Uterus (tissue), 4 donors: ENCODE results near the gene SLFN5. TPM values are rescaled to one million over a fixed set of nuclear protein-coding genes. Genes with fewer than 3 reads are reported as not detected.
"Not testable (repeated sequence)": the region's sequence is repeated elsewhere in the genome, so short reads cannot be mapped to it uniquely, and the experiment has no call there.

Source experiments
- DNase-seq, 2 donors: peaks; one replicate each; pipeline ENCODE4 v3.0.0-alpha.2; 2019 to 2020
- H3K27ac ChIP-seq, 2 donors: fragments of 200-600 bp; sonication (generic); 1 replicate in 1 of 2; 2 replicates in 1 of 2; pipeline ENCODE4 v1.5.1; 2016 to 2018
- H3K27me3 ChIP-seq, 2 donors: fragments of 200-600 bp; sonication (generic); one replicate each; pipeline ENCODE4 v1.5.1; 2018 to 2019; ENCODE audit warnings: control low read depth in 1 of 2
- H3K36me3 ChIP-seq, 2 donors: fragments of 200-600 bp; sonication (generic); one replicate each; pipeline ENCODE4 v1.5.1; 2019; ENCODE audit warnings: control low read depth in 1 of 2
- H3K4me1 ChIP-seq, 2 donors: fragments of 200-600 bp; sonication (generic); one replicate each; pipeline ENCODE4 v1.5.1; 2018 to 2019; ENCODE audit warnings: control low read depth in 1 of 2
- H3K4me3 ChIP-seq, 2 donors: fragments of 200-600 bp; sonication (generic); 1 replicate in 1 of 2; 2 replicates in 1 of 2; pipeline ENCODE4 v1.5.1; 2018 to 2019; ENCODE audit warnings: mild to moderate bottlenecking in 1 of 2
- H3K9me3 ChIP-seq, 2 donors: fragments of 200-600 bp; sonication (generic); one replicate each; pipeline ENCODE4 v1.5.1; 2019; ENCODE audit warnings: control low read depth in 1 of 2
- POLR2A ChIP-seq, 2 donors: fragments of 450-650 bp; IDR thresholded peaks; one replicate each; pipeline ENCODE4 v1.6.1; 2016; ENCODE audit warnings: antibody characterized with exemption in 2 of 2, mild to moderate bottlenecking in 1 of 2, moderate library complexity in 1 of 2
- intact Hi-C: fragments of 100-400 bp; cut with DNase I; formaldehyde crosslinking; loops from one replicate; pipeline ENCODE4 v1.15.1; 2023; ENCODE audit warnings: low total_unique reads
- total RNA-seq, 4 donors: library from RNA; depleted of rRNA in 3 of 4; stranded (reverse); fragments of >200 nt in 3 of 4; gene quantifications; one replicate each; pipeline versions ENCODE4 v1.1.0 to v1.2.4, GENCODE V29; 2014 to 2023
- TF ChIP-seq, protein P1 (sequence below), 4 experiments: fragments of 200-600 bp in 2 of 4; fragments of 450-650 bp in 2 of 4; sonication (generic) in 2 of 4; IDR thresholded peaks; one replicate each; pipeline ENCODE4 v1.5.1; 2016 to 2019; ENCODE audit warnings: antibody characterized with exemption in 4 of 4, mild to moderate bottlenecking in 2 of 4, moderate library complexity in 1 of 4
- donor health status: DM: yes; HTN: yes; CAD: no.

Gene SLFN5
- total RNA-seq, 4 donors from 2014 or later = 13.8 to 51.5 (median 32.2) TPM

DNA sequence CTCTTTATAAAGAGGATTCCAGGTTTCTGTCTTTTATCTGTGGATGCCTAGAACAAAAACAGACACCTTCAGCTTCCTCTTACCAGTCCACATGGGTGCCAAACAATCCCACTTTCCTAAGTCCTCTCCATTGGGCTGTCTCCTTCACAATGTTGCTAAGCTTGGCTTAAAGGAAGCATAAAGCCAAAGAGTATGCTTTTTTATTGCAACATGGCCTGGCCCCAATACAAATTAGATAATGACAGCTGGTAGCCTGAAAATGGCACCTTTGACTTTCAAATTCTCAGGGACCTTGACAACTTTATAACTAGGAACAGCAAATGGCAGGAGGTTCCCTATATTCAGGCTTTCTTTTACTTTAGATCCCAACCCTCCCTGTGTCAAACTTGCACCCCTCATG, 55.8 kb downstream of the SLFN5 start:
- no peaks in the 10 kb centered on the region for H3K9me3 ChIP-seq
- no peaks in the 10 kb centered on the region for H3K36me3 ChIP-seq
- H3K27ac ChIP-seq = no peak overlapping the region
- intact Hi-C loops = no loop called here
- no peaks in the 10 kb centered on the region for H3K4me1 ChIP-seq
- TF ChIP-seq, protein P1, sequence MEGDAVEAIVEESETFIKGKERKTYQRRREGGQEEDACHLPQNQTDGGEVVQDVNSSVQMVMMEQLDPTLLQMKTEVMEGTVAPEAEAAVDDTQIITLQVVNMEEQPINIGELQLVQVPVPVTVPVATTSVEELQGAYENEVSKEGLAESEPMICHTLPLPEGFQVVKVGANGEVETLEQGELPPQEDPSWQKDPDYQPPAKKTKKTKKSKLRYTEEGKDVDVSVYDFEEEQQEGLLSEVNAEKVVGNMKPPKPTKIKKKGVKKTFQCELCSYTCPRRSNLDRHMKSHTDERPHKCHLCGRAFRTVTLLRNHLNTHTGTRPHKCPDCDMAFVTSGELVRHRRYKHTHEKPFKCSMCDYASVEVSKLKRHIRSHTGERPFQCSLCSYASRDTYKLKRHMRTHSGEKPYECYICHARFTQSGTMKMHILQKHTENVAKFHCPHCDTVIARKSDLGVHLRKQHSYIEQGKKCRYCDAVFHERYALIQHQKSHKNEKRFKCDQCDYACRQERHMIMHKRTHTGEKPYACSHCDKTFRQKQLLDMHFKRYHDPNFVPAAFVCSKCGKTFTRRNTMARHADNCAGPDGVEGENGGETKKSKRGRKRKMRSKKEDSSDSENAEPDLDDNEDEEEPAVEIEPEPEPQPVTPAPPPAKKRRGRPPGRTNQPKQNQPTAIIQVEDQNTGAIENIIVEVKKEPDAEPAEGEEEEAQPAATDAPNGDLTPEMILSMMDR (IDR thresholded peaks at IDR 0.05) = no peak
- no peak for TF ChIP-seq POLR2A (IDR thresholded peaks at IDR 0.05)
- DNase-seq = no peak
- H3K4me3 ChIP-seq = no peak overlapping the region
- no peaks in the 10 kb centered on the region for H3K27me3 ChIP-seq

DNA sequence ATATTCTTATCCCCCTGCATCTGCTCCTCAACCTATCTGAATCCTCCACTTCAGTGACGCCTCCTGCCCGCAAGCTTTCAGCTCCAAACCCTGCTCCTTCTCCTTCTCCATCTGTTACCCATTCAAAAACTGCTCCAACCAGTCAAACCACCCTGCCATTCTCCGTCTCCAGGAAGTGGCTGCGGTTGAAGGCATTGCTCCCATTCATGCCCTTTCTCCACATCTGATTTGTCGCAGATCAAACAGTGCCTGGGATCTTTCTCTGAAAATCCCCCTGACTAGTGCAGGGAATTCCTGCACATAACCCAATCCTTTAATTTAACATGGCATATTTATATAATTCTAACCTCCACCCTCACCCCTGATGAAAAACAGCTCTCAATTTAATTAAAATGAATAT, 56.3 kb downstream of the SLFN5 start:
- H3K27me3 ChIP-seq = no peaks in the 10 kb centered on the region
- intact Hi-C loops = no loop called here
- no peak for TF ChIP-seq POLR2A (IDR thresholded peaks at IDR 0.05)
- TF ChIP-seq, protein P1 (IDR thresholded peaks at IDR 0.05) = no peak
- no peaks in the 10 kb centered on the region for H3K9me3 ChIP-seq
- H3K4me3 ChIP-seq = no peak overlapping the region
- H3K27ac ChIP-seq = no peak overlapping the region
- H3K4me1 ChIP-seq = no peaks in the 10 kb centered on the region
- no peak for DNase-seq
- H3K36me3 ChIP-seq = no peaks in the 10 kb centered on the region

DNA sequence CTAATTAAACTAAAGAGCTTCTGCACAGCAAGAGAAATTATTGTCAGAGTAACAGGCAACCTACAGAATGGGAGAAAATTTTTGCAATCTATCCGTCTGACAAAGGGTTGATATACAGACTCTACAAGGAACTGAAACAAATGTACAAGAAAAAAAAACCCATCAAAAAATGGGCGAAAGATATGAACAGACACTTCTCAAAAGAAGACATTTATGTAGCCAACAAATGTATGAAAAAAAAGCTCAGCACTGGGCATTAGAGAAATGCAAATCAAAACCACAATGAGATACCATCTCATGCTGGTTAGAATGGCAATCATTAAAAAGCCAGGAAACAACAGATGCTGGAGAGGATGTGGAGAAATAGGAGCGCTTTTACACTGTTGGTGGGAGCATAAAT, 66.5 kb downstream of the SLFN5 start:
- H3K27me3 ChIP-seq, H3K36me3 ChIP-seq, DNase-seq, H3K4me3 ChIP-seq, H3K4me1 ChIP-seq, H3K27ac ChIP-seq, intact Hi-C loops, H3K9me3 ChIP-seq: not testable (repeated sequence)

DNA sequence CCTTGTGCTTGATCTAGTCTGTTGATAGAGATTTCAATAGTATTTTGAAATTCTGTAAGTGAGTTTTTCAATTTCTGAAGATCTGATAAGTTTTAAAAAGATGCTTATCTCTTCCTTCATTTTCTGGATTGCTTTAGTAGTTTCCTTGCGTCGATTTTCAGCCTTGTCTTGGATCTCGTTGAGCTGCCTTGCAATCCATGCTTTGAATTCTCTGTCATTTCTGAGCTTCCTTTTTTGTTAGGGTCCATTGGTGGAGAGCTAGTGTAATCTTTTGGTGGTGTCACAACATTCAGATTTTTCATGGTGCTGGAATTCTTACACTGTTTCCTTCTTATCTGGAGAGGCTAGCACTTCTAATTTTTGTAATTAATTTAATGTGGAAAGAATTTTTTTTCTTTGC, 69.5 kb downstream of the SLFN5 start:
- no peak for DNase-seq
- H3K4me3 ChIP-seq = no peak overlapping the region
- no peak overlapping the region for H3K27ac ChIP-seq
- no peaks in the 10 kb centered on the region for H3K36me3 ChIP-seq
- intact Hi-C loops = loop anchor here (5.0 kb wide), 1 partner anchor 225 kb away; the partner anchor contains the start of gene SLFN12L
- no peak for TF ChIP-seq POLR2A (IDR thresholded peaks at IDR 0.05)
- TF ChIP-seq, protein P1 (IDR thresholded peaks at IDR 0.05) = no peak
- H3K9me3 ChIP-seq = no peaks in the 10 kb centered on the region
- no peaks in the 10 kb centered on the region for H3K27me3 ChIP-seq
- H3K4me1 ChIP-seq = no peaks in the 10 kb centered on the region

DNA sequence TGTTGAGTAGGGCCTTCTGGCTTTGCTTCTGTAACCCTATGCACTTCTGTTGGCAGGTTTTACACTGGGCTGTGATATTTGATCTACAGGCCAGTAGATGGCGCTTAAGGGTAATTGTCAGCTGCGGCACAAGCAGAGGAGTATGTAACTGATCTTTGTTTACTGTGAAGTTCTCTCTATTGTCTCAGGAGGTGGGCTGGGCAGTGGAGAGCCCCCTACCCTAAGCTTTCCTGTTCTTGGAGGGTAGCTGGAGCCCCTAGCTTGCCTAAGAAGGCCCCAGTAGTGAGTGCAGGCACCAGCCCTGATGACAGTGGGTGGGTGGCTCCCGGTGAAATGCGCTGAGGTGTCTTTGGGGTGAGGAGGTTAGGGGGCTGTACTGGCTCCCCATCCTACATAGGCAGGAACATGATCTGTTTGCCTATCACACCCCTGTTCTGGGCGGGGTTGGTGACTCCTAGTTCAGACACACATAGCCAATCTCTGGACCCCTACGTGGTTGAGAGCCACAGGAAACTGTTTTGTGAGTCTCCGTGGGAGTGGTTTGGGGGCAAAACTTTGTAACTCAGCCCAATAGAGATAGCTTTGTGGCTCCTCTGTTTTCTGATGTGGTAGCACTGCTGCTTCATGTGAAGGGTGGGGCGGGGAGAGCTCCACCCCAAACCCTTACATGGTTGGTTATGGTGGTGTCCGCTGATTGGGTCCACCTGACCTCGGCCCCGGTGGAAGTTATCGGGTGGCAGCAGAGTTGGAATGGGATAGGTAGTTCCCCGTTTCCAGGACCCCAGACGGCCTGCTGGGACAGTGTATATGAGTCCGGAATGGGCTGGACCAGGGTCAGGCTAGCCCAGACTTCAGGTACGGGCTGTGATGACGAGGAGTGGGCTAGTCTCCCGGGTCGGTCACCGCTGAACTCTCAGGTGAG, 70.2 kb downstream of the SLFN5 start:
- Histone ChIP-seq H3K36me3 (no peaks in the 10 kb centered on the region), H3K27me3 (no peaks in the 10 kb centered on the region), H3K4me3 (peak overlapping the region; percentile 10 to 11), H3K9me3 (no peaks in the 10 kb centered on the region), H3K27ac (peak overlapping the region; percentile 37 to 61), H3K4me1 (no peaks in the 10 kb centered on the region)
- intact Hi-C loops = loop anchor here (5.0 kb wide), 1 partner anchor 224 kb away; the partner anchor contains the start of gene SLFN12L
- peak; percentile 37 to 51 for DNase-seq
- TF ChIP-seq POLR2A (IDR thresholded peaks at IDR 0.05) = no peak
- TF ChIP-seq, protein P1 (IDR thresholded peaks at IDR 0.05) = peak; percentile 71 to 85 (median 76)
